Smooth muscle cell (in vitro differentiated cells): ENCODE data around the gene IGF1. TPM values are rescaled to one million over a fixed set of nuclear protein-coding genes. Genes with fewer than 3 reads are reported as not detected.

ENCODE experiments used
- DNase-seq: peaks from one replicate; lab custom pipeline; 2025; ENCODE audit not compliant: unreplicated experiment; lab: John Stamatoyannopoulos, UW
- H2AFZ ChIP-seq: fragments of 200-600 bp; sonication (generic); 2 replicates; pipeline ENCODE4 v1.6.0; 2016; ENCODE audit warnings: antibody characterized with exemption, low read depth, mild to moderate bottlenecking
- H3F3A ChIP-seq: fragments of 200-600 bp; sonication (generic); 2 replicates; pipeline ENCODE4 v1.6.0; 2017; ENCODE audit warnings: antibody characterized with exemption, low read depth
- H3K27ac ChIP-seq: fragments of 200-600 bp; sonication (generic); 2 replicates; pipeline ENCODE4 v1.5.1; 2016; ENCODE audit warnings: low read depth, mild to moderate bottlenecking
- H3K27me3 ChIP-seq: fragments of 200-600 bp; sonication (generic); 2 replicates; pipeline ENCODE4 v1.6.1; 2016; ENCODE audit warnings: low read depth, mild to moderate bottlenecking
- H3K36me3 ChIP-seq: fragments of 200-600 bp; sonication (generic); 2 replicates; pipeline ENCODE4 v1.5.1; 2016; ENCODE audit warnings: low read depth
- H3K4me1 ChIP-seq: fragments of 200-600 bp; sonication (generic); 2 replicates; pipeline ENCODE4 v1.5.1; 2016; ENCODE audit warnings: low read depth
- H3K4me2 ChIP-seq: fragments of 200-600 bp; sonication (generic); 2 replicates; pipeline ENCODE4 v1.6.0; 2016; ENCODE audit warnings: mild to moderate bottlenecking
- H3K4me3 ChIP-seq: fragments of 200-600 bp; sonication (generic); 2 replicates; pipeline ENCODE4 v1.5.1; 2016; ENCODE audit warnings: mild to moderate bottlenecking
- H3K79me2 ChIP-seq: fragments of 200-600 bp; sonication (generic); 2 replicates; pipeline ENCODE4 v1.6.0; 2016; ENCODE audit warnings: low read depth, mild to moderate bottlenecking
- H3K9ac ChIP-seq: fragments of 200-600 bp; sonication (generic); 2 replicates; pipeline ENCODE4 v1.6.0; 2016; ENCODE audit warnings: low read depth
- H3K9me3 ChIP-seq: fragments of 200-600 bp; sonication (generic); replicated peaks from 2 replicates; pipeline ENCODE4 v1.5.1; 2016; ENCODE audit warnings: low read depth
- H4K20me1 ChIP-seq: fragments of 200-600 bp; sonication (generic); 2 replicates; pipeline ENCODE4 v1.6.0; 2016; ENCODE audit warnings: low read depth
- WGBS: methylation state at CpG from one replicate; pipeline ENCODE4 v1.1.7; 2016; ENCODE audit warnings: low lambda C conversion rate; 5-methylcytosine and 5-hydroxymethylcytosine counted together
- polyA plus RNA-seq: library from polyadenylated mRNA; unstranded; fragments of >200 nt; fragmentation: Nextera tagmentation; extraction: Ambion mirVana; gene quantifications from 2 replicates; pipeline ENCODE4 v1.2.1, GENCODE V29; 2016
- total RNA-seq: library from RNA; depleted of rRNA; stranded (reverse); fragments of >200 nt; gene quantifications from 2 replicates; pipeline ENCODE4 v1.2.3, GENCODE V29; 2014
- TF ChIP-seq, protein P1 (sequence below): fragments of 200-600 bp; sonication (generic); IDR thresholded peaks from 2 replicates; pipeline ENCODE4 v1.5.1; 2017; ENCODE audit warnings: borderline replicate concordance, mild to moderate bottlenecking, antibody characterized with exemption; ENCODE audit not compliant: insufficient read depth, poor library complexity, severe bottlenecking

Gene IGF1
- total and polyA plus RNA-seq, 2 experiments from 2014 or later, result 1.3 to 8.9 TPM

DNA sequence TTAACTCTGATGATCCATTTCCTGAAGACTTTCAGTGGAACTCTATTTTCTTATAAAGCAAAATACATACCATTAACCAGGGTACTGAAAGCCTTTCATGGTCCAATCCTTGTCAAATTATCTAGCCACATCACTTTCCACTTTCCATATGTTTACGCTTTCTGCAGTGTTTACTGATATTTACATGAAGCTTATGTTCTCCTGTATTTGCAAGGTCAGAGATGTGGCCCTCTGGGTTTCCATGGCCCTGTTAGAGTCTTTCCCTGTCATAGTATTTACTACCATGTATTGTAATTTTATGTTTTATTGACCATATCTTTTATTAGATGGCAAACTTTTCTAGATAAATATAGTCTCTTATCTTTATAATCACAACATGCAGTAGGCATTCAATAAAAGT lies 23.5 kb upstream of the IGF1 start:
- H3K36me3 ChIP-seq, result no peaks in the 10 kb centered on the region
- H3K4me1 ChIP-seq, result no peaks in the 10 kb centered on the region
- DNase-seq, result no peak
- no peak overlapping the region for H3K4me2 ChIP-seq
- no peak overlapping the region for H2AFZ ChIP-seq
- H3F3A ChIP-seq, result no peaks in the 10 kb centered on the region
- H3K27ac ChIP-seq, result no peak overlapping the region
- WGBS, result 0% methylated on average over 1 of the region's 1 CpG
- no peak overlapping the region for H3K4me3 ChIP-seq
- peaks cover 5% of the 10 kb centered on the region for H3K27me3 ChIP-seq
- no peaks in the 10 kb centered on the region for H4K20me1 ChIP-seq
- H3K79me2 ChIP-seq, result no peaks in the 10 kb centered on the region
- H3K9me3 ChIP-seq, result no peaks in the 10 kb centered on the region
- H3K9ac ChIP-seq, result no peak overlapping the region
- TF ChIP-seq, protein P1, sequence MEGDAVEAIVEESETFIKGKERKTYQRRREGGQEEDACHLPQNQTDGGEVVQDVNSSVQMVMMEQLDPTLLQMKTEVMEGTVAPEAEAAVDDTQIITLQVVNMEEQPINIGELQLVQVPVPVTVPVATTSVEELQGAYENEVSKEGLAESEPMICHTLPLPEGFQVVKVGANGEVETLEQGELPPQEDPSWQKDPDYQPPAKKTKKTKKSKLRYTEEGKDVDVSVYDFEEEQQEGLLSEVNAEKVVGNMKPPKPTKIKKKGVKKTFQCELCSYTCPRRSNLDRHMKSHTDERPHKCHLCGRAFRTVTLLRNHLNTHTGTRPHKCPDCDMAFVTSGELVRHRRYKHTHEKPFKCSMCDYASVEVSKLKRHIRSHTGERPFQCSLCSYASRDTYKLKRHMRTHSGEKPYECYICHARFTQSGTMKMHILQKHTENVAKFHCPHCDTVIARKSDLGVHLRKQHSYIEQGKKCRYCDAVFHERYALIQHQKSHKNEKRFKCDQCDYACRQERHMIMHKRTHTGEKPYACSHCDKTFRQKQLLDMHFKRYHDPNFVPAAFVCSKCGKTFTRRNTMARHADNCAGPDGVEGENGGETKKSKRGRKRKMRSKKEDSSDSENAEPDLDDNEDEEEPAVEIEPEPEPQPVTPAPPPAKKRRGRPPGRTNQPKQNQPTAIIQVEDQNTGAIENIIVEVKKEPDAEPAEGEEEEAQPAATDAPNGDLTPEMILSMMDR, result no peak

DNA sequence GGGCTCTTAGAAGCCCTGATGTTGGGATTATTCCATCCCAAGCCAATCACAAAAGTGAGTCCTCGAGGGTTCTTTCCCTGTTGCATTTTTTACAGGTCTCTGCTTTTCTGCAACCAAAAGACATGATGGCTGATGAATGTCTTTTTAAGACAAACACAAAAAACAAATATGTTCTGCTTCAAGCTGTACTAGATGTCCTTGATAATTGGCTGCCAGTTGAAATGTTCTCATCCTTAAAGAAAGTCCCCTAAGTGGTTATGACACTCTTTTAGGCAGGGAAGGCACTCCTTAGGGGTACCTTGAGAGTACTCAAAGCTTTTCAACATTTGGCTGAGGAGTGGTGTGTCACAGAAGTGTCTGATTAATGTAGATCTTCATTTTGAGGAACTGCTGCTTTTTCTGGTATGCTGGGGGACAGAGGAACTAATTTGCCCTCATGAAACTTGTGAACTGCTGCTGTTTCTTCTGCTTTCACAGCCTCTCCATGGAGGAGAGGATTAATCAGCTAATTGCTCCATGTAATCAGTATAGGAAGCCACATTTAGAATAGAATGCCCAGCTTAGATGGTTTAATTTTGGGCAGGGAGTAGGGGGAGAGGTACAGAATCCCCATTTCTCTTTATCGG lies 22.8 kb upstream of the IGF1 start:
- no peak overlapping the region for H3K9ac ChIP-seq
- H4K20me1 ChIP-seq, result no peaks in the 10 kb centered on the region
- H3F3A ChIP-seq, result no peaks in the 10 kb centered on the region
- DNase-seq, result no peak
- H3K4me1 ChIP-seq, result no peaks in the 10 kb centered on the region
- no peak overlapping the region for H2AFZ ChIP-seq
- no peak overlapping the region for H3K27ac ChIP-seq
- H3K4me3 ChIP-seq, result no peak overlapping the region
- WGBS, result 91% methylated on average over 2 of the region's 2 CpGs
- no peaks in the 10 kb centered on the region for H3K79me2 ChIP-seq
- no peaks in the 10 kb centered on the region for H3K36me3 ChIP-seq
- TF ChIP-seq, protein P1, result no peak
- peaks cover 5% of the 10 kb centered on the region for H3K27me3 ChIP-seq
- no peaks in the 10 kb centered on the region for H3K9me3 ChIP-seq
- no peak overlapping the region for H3K4me2 ChIP-seq

DNA sequence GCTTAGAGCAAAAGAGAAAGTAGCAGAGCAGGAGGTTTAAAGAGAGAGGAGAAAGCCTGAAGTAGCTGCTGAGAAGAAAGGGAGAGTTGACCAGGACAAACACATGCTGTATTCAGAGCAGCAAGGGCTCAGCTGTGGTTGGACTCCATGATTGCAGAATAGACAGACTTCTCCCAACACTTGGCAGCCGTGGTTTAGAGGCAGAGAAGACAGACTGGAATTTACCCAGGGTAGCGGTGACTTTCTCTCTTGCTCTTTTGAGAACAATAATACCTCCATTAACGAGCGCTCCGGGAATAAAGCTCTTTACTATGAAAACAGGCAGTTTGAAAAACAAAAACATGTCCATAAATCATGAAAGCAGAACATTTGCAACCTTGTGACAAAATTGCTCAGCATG lies 21.4 kb upstream of the IGF1 start:
- H3F3A ChIP-seq, result no peaks in the 10 kb centered on the region
- no peak overlapping the region for H3K27ac ChIP-seq
- H3K4me3 ChIP-seq, result no peak overlapping the region
- no peak overlapping the region for H3K4me2 ChIP-seq
- no peaks in the 10 kb centered on the region for H3K9me3 ChIP-seq
- WGBS, result 86% methylated on average over 5 of the region's 5 CpGs
- TF ChIP-seq, protein P1, result no peak
- H3K27me3 ChIP-seq, result peaks cover 5% of the 10 kb centered on the region
- H3K4me1 ChIP-seq, result no peaks in the 10 kb centered on the region
- H3K36me3 ChIP-seq, result no peaks in the 10 kb centered on the region
- H3K9ac ChIP-seq, result no peak overlapping the region
- no peak overlapping the region for H2AFZ ChIP-seq
- H3K79me2 ChIP-seq, result no peaks in the 10 kb centered on the region
- no peaks in the 10 kb centered on the region for H4K20me1 ChIP-seq
- DNase-seq, result no peak

DNA sequence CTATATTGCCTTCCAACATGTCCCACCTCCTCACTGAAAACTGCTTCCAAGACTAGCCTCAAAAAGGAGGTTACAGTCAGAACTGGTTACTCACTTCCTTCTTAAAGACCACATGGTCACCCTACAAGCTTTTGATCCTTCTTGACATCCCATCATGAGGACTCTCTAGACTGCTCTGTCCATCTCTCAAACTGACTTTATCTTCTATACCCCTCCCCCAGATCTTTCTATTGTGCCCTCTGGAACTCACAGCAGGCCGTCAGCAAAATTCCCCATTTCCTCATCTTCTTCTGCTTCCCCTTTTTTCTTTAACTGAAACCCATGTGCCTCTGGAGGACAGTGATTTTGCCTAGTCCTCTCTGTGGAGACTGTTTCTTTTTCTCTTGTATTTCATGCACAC lies 18.1 kb upstream of the IGF1 start:
- no peaks in the 10 kb centered on the region for H4K20me1 ChIP-seq
- no peaks in the 10 kb centered on the region for H3K9me3 ChIP-seq
- H3K79me2 ChIP-seq, result no peaks in the 10 kb centered on the region
- H3K4me3 ChIP-seq, result no peak overlapping the region
- H3K36me3 ChIP-seq, result no peaks in the 10 kb centered on the region
- H3K4me1 ChIP-seq, result no peaks in the 10 kb centered on the region
- H3K27ac ChIP-seq, result no peak overlapping the region
- no peak overlapping the region for H3K9ac ChIP-seq
- H3K4me2 ChIP-seq, result no peak overlapping the region
- DNase-seq, result no peak
- H2AFZ ChIP-seq, result no peak overlapping the region
- 63% methylated on average over 1 of the region's 1 CpG for WGBS
- TF ChIP-seq, protein P1, result no peak
- peaks cover 5% of the 10 kb centered on the region for H3K27me3 ChIP-seq
- no peaks in the 10 kb centered on the region for H3F3A ChIP-seq
